Activated gamma-delta T cell treated with Interleukin-2 at 50 U/mL for 16 hours (primary cell): ENCODE data around the gene BABAM2.
"Not testable (repeated sequence)": the region's sequence is repeated elsewhere in the genome, so short reads cannot be mapped to it uniquely, and the experiment has no call there.

Source experiments
- DNase-seq: peaks from one replicate; pipeline ENCODE4 v3.0.0-alpha.2; 2020

BABAM2 gene

DNA sequence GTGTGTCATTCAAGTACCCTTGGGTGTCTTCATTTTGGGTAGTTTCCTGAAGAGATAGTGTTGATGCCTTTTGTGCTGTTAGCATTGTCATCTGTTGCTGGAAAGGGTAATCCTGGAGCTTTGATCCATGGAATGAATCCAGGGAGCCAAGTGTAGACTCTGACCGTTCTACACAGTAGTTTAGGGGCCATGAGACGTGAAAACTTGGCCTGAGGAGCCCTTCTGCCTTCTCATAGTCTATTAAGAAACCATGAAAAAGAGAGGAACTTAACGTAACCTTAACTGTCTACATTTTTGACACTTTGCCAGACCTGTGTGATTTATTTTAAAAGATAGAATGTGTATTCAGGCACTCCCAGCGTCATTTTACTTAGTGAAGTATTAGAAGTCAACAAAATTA, 194.0 kb downstream of the BABAM2 start:
- no peak for DNase-seq

DNA sequence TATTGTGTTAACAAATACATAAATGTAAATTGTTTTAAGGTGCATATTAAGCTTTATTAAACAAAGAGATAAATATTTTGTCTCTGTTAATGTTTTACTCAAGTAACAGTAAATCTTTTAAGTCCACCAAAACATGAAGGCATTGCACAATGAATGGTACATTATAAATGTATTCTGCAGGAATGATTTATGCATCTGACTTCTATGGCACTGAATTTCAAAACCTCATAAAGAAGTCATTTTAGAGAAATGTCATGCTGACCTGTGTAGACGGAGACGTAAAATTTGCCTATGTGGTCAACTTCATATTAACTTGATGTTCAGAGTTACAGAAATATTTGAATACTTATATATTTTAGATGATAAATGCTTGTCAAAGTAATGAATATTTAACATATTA, 194.7 kb downstream of the BABAM2 start:
- no peak for DNase-seq

DNA sequence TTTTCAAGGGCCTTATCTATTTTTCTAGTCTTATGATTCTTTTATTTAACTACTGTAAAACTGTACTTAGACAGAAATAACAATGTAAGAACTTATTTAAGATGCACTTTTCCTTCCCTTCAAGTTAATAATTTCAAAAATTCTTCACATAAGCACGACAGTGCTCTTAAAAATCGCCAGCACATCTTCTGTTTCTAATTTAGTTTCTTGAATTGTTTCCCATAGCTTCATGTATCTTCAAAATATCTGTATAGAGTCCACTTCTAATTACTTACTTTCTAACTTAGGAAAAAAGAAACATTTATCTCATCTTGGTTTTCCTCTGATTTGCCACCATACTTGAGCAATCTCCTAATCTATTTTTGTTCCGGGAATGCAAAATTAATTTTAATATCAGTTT, 196.1 kb downstream of the BABAM2 start:
- no peak for DNase-seq

DNA sequence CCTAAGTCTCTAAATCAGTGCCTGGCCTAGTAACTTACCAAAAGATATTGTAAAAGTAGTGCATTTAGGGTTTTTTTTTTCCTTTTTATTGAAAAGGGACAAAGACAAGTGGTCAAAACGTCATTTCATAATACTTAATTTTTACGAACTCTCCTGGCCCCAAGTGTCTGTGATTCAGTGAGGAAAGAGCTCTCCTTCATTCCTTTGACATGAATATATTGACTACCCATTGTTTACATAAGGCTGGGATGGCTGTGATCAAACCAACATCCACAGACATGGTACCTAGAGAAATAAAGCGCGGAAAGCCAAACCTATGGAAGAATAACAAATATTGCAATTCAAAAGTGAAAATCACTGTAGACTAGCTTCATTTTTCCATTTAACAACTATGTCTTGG, 198.4 kb downstream of the BABAM2 start:
- no peak for DNase-seq

DNA sequence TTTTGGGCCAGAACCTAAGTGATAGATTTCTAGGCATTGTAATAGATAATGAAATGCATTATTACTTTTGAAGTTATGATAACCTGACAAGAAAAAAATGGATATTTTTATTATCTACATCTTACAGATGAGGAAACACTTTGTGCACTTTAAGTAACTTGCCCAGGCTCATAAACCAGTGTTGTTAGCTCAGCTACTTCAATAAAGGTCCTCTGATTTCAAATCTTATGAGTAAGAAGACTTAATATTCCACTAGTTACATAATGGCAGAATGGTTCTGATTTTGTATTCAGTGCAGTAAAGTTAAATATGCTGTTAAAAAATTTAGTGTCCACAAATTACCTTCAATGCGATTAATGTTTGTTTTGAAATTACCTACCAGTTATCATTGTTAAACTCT, 199.0 kb downstream of the BABAM2 start:
- DNase-seq = no peak

DNA sequence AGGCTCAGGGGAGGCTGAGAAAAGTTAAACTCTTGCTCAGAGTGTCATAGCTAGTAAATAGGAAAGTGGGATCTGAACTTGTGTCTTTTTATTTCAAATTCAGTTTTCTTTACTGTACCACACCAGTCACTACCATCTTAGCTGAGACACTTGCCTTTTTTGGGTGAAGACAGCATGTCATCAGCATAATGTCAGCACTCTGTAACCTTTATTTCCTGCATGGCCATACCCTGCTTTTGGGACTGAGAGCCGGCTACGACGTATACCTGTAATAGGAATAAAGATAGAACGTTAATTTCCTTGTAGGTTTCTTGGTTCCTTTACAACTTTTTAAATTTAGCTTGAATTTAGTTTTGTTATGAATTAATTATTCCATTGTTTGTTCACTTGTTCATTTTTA, 202.8 kb downstream of the BABAM2 start:
- DNase-seq = no peak

DNA sequence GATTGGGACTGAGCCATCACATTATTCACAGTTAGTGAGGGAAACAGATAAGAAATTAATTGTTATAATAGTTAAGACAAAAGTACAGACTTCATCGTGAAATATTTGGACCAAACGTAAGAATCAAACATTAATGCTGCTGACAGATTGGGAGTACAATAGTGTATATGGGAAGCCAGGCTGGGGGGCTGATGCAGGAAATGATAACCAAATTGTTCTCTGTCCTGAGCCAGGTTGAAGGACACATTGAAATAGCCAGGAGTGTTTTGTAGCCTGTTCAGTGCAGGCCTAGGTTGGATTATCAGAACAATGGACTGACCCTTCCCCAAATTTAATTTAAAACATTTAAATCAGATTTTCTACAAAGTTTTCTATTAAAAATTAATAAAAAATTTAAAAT, 203.2 kb downstream of the BABAM2 start:
- DNase-seq = no peak

DNA sequence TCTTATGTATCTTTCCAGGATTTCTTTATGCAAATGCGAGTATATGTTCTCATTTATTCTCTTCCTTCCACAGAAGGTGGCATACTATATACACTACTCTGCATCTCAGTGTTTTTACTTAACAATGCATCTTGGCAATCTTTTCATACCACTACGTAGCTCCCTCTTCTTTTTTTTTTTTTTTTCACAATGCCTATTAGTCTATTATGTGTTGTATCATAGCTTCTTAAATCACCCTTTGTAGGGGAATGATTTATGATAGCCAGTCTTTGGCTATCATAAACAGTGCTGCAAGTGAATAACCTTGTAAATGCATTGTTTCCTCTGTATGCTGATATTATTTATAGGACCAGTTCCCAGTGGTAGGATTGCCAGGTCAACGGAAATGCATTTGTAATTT, 204.2 kb downstream of the BABAM2 start:
- DNase-seq = no peak

DNA sequence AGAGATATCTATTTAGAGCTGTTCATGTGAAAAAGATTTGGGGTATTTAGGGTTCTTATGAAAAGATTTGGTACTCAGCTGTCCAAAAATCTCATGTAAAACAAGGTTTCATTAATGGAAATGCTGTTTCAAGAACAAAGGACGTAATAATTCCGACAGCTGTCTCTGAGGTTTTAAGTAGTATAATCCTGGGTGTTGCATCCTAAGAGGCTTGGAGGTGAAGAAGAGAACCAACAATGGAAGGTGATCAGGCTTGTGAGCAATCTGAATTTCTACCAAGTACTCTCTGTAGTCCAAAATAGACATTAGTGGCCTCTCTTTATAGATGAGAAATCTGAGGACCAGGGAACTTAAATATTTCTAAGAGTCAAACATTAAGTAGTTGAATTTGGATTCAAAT, 205.1 kb downstream of the BABAM2 start:
- no peak for DNase-seq

DNA sequence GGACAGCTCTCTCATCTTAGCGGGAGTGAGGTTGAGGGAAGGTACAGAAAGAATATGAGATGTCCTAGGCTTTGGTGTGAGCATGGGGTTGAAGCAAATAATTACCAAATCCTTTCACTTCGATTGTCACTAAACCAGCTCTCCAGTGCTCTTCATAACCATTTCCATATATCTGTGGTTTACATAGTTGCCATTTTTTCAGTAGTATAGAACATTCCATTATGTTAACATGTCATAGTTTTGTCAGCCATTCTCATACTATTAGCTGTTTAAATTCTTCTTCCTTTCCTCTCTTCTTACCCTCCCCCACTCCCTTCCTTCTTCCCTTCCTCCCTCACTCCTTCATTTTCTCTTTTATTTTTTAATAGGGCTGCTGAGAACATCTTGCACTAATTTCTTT, 205.9 kb downstream of the BABAM2 start:
- no peak for DNase-seq

DNA sequence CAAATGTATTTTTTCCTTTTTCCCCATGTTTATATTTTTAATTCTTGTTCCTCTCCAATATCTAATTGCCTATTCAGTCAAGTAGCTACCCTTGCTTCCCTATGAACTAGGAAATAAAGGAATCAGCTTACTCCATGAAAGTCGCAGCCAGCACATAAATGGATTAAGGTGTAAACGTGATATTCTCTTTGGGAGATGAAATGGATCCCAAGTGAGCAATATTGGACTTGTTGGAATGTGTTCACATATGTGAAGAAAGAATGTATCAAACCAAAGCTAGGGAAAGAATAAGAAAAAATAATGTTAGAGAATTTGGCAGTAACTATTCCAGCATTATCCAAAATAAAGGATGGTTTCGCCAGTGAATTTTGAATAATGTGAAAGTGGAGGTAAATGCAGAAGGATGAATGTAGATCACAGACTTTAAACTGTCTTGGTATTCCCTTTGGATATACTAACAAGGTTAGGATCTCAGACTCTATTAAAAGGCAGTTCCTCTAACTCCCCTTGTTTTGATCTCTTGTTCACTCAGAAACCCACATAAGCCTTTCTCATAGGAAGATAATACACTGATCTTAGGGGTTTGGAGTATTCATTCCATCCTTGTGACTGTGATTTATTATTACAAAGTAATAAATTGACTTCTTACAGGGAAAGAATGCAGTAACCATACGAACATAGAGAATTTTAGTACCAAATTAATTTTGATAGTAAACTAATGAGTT, 208.1 kb downstream of the BABAM2 start:
- DNase-seq = no peak

DNA sequence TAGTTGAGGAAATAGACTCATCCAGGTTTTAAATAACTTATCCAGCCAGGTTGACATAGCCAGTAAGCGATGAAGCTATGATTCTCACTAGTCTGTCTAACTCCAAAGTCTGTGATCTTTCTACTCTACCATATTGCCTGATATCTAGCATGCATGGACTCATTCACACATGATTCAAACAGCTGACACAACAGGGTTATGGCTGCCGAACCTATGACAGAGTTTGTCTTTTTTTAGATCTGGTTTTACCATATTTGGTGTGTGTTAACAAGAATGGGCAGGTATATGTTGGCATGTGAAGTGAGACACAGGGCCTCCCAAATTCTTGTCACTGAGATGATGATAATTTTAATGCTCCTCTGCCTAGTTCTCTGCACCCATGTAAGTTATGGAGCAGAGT, 210.6 kb downstream of the BABAM2 start:
- DNase-seq = no peak

DNA sequence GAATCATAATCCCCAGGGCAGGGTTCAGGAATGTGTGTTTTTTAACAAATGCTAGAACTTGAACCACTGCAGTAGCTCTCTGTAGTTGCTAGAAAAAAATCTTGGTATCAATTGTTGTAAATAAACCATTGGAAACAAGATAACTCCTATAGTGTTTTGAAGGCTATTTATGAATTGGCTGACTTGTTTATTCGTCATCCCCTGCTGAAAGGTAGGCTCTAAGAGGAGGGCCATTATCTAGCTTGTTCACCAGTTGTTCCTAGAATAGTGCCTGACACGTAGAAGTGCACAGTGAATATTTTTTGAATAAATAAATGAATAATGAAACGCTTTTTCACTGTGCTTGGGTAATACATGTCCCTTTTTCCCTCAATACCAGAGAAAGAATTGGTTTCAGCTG, 211.4 kb downstream of the BABAM2 start:
- no peak for DNase-seq

DNA sequence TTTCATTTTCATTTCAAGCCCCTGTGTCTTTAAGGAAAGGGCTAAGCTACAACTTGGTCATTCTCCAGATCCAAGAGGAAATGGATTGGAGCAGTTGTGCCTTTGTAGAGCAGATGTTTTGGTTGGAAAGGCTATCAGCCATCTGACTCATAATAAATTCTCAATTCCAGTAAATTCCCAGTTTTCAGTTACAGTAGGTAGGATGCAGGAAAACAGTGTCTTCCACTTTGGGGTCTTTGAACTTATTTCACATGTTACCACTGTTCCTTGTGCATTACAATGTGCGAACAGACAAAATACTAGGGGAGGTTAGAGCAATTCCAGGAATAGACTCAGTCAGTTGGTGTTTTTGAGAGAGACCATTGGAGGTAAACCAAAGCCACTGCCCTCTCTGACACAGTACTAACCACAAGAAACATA, 211.9 kb downstream of the BABAM2 start:
- DNase-seq = no peak

DNA sequence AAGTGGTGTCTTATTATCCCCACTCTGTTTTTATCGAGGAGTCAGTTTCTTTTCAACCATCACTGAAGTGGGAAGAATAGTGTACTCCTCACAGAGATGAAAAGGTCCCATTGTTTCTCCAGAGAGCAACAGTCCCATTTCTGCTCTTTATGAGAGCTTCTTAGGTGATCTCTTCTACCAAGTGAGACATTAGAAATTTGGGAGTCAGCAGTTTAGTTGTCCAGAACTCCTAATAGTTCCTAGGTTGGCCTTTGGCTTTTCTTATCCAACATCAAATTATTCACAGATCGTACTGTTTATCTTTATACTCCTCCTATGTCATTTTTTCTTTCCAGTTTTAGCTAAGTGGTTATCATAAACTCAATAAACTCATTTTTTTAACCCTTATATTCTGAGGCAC, 213.1 kb downstream of the BABAM2 start:
- DNase-seq = no peak

DNA sequence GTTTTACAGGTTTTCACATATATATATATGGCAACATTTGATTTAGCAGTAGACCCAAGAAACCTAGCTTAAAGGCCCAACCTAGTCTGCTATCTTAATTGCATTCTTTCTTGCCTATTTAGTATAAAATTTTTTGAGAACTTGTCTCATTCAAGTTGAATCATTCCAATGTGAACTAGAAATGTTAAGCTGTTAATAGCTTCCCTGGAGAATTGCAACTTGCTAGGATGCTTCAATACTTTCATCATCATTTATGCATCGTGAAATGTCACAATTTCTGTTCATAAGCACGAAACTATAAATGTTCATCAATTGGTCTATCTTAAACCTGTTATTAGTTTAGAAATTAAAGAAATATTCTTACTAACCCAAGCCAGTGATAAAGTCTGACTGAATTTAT, 217.6 kb downstream of the BABAM2 start:
- DNase-seq = no peak

DNA sequence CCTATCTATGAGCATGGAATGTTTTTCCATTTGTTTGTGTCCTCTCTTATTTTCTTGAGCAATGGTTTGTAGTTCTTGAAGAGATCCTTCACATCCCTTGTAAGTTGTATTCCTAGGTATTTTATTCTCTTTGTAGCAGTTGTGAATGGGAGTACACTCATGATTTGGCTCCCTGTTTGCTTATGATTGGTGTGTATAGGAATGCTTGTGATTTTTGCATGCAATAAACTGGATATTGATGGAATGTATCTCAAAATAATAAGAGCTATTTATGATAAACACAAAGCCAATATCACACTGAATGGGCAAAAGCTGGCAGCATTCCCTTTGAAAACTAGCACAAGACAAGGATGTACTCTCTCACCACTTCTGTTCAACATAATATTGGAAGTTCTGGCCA, 223.2 kb downstream of the BABAM2 start:
- DNase-seq = not testable (repeated sequence)

DNA sequence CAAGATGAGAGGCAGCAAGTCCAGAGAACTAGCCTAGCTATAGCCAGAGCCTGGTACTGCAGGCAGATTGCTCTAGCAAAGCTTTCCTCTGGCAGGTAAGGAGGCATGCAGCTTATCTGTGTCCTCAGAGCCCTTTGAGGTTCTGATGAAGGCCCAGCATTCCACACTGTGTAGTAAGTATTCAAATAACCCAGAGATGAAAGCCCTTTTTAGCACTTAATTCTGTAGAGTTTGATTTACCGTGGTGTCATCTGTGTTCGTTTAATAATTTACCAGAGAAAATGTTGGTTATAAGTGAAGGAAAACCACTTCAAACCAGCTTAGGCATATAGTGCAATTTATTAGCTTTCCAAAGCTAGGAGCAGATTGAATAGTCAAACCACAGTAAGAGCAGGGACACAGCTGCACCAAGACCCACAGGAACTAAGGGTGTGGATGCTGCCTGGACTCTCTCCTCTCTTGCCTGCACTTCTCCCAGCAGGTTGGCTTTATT, 226.6 kb downstream of the BABAM2 start:
- DNase-seq = no peak

DNA sequence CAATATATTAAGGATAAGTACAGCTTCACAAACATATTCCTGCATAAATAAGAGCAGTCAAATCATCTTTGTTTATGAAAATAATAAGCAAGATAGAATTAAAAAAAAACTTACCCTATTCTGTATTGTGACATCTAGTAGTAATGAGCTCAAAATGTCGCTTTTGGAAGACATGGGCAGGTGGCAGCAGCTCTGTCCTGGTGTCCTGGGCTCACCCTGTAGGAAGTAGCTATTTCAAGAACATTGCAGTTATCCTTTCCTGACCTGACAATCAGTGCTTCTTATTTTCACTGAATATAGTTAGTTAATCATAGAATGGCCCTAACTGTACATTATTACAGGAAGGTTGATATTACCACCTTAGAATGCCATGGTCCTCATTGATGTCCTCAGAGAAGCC, 229.1 kb downstream of the BABAM2 start:
- no peak for DNase-seq

DNA sequence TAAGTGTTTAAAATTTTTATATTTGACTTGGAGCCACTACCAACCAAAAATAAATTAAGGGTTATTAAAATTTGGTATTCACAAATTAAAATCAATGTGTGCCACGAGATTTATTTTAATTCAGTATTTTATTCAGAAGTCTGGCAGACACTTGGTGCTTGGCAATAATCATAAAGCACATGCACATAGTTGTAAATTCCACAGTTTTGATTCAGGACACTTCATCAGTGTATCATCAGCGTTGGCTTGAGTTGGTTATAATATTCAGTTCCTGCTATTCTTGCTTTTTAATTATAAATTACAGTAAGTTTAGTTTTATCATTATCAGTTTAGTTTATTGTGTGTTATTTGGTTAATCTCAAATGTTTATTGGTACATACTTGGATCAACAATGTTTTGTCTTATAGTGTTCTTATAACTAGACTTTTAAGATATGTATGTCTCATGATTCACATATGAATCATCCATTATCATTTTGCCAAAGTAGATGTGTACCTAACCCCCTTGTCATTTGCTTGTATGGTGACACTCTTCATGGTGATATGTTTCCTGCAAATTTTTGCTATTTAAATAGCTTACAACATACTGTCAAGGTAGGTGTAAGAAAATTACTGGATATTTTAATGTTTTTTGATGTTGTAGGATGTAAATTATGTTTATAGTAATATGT, 237.9 kb downstream of the BABAM2 start:
- no peak for DNase-seq

DNA sequence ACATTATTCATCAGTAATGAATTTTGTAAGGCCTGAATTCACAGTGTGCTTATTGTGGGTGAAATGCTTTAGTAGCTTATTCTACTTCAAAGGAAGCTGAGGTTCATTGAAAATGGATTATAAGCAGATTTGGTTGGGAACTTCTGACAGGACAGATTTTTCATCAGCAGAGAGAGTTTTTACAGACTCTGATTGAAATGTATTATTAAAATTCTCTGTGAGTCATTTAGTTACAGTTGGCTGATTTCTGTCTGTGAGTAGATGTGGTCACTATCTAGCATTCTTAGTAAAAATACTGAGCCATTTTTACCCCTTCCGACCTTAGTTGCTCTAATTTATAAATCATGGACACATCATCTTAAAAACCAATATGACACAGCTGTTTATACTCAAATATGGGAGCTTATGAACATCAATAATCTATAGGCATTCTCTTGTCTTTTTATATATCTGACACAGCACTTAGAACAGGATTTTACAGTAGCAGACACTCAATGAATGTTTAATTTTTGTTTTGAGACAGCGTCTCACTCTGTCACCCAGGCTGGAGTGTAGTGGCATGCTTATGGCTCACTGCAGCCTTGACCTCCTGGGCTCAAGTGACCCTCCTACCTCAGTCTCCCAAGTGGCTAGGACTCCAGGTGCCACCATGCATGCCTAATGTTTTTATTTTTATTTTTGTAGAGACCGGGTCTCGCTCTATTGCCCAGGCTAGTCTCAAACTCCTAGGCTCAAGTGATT, 239.6 kb downstream of the BABAM2 start:
- no peak for DNase-seq

DNA sequence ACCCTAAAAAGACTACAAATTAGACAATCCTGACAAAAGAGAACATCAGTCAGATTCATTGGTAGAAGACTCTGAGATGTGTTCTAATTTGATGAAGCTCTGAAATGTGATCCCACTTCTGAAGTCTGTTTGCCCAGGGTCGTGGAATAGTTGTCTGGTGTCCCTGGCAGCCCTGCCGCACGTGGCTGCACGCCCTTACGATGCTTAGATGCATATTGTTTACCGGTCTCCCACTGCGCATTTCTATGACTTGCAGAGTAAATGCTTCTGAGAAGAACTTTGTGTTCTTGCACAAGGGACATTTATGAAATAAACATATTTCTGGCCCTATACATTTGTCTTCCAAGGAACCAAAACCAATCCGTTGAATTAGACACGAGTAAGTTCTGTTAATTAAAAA, 243.2 kb downstream of the BABAM2 start:
- DNase-seq = no peak

DNA sequence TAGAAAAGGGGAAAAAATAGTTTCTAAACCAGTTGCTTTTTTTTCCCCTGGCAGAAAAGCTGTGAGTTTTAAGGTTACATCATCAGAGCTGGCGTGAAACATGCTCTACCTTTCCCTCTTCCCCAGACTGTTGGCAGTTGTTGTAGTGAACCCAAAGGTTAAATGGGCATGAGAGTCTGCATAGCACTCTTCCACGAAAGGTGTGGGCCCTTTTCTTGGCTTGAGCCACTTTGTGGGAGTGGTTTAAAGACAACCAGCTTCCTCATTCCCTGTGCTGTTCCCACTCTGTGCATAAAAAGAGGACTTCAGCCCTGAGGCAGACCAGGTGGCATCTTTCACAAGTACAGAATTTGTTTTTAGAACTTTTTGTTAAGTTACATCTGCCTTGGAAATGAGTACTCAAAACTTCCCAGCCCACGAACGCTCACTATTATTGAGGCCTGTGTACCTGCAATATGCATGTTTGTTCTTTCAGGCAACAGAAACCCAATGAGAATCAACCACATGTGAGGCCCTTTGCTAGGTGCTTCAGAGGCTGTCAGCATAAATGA, 243.8 kb downstream of the BABAM2 start:
- no peak for DNase-seq

DNA sequence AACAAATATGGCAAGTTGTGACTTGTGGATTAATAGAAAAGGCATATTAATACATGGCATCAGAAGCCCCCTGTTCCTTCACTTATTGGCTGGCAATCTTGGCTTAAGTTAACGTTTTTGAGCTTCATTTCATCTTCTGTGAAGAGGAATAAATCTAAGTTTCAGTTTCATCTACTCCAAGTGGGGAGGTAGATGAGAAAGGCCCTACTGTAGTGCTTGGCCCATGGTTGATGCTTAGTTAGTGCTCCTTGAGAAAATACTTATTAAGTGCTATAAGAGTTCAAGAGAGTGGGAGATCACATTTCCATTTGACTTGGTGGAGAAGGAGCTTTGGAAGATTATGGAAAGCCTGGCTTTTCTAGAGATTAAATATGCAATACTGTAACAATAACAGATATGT, 244.3 kb downstream of the BABAM2 start:
- no peak for DNase-seq
